ENCODE results near the gene ABR. TPM values are rescaled to one million over a fixed set of nuclear protein-coding genes. Genes with fewer than 3 reads are reported as not detected.

The ABR gene
- polyA plus RNA-seq, 1 donor from 2014 or later, result 34.5 TPM

DNA sequence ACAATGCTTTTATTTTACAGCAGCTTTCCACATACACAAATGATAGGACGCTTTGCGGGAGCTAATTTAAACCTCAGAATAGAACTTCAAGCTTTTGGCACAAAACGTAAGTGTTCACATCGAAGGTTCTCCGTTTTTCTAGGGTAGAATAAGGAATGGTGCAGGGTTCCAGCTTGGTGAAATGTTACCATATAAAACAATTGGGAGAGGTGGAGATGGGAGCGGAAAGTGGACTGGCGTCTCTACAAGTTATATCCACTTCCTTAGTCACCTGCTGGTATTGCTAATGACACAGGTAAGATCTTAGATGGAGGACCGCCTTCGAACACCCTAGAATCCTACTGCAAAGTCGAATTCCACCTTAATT is 198.5 kb downstream of the ABR start:
- Histone ChIP-seq H3K9me2 (ENCODE audit: insufficient read depth, low read length) (no peaks in the 10 kb centered on the region), H3K27ac (ENCODE audit: low read length) (no peak overlapping the region), H3K9ac (ENCODE audit: low read length) (peak overlapping the region; percentile 41), H3F3A (ENCODE audit: insufficient read depth, low read length, poor library complexity, severe bottlenecking) (peaks cover 8% of the 10 kb centered on the region), H2AFZ (ENCODE audit: low read depth, low read length) (peak overlapping the region; percentile 88), H3K79me2 (replicated peaks; ENCODE audit: insufficient read depth, low read length) (peaks cover 22% of the 10 kb centered on the region), H3K27me3 (ENCODE audit: insufficient read depth, low read depth, low read length) (no peaks in the 10 kb centered on the region), H3K9me3 (ENCODE audit: low read length) (no peaks in the 10 kb centered on the region), H4K20me1 (ENCODE audit: insufficient read depth) (no peaks in the 10 kb centered on the region), H3K4me2 (ENCODE audit: low read length) (peak overlapping the region; percentile 62), H3K36me3 (ENCODE audit: insufficient read depth, low read length) (no peaks in the 10 kb centered on the region), H3K4me3 (ENCODE audit: low read length) (peak overlapping the region; percentile 53)
- no peak for TF ChIP-seq EZH2 (IDR thresholded peaks at IDR 0.05; ENCODE audit: borderline replicate concordance, insufficient read depth, low read length, poor library complexity, severe bottlenecking)
- TF ChIP-seq SMC3 (conservative IDR thresholded peaks at IDR 0.05; ENCODE audit: poor library complexity), result peak; percentile 50
- TF ChIP-seq, protein P1, sequence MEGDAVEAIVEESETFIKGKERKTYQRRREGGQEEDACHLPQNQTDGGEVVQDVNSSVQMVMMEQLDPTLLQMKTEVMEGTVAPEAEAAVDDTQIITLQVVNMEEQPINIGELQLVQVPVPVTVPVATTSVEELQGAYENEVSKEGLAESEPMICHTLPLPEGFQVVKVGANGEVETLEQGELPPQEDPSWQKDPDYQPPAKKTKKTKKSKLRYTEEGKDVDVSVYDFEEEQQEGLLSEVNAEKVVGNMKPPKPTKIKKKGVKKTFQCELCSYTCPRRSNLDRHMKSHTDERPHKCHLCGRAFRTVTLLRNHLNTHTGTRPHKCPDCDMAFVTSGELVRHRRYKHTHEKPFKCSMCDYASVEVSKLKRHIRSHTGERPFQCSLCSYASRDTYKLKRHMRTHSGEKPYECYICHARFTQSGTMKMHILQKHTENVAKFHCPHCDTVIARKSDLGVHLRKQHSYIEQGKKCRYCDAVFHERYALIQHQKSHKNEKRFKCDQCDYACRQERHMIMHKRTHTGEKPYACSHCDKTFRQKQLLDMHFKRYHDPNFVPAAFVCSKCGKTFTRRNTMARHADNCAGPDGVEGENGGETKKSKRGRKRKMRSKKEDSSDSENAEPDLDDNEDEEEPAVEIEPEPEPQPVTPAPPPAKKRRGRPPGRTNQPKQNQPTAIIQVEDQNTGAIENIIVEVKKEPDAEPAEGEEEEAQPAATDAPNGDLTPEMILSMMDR (IDR thresholded peaks at IDR 0.05; ENCODE audit: poor library complexity, severe bottlenecking), result no peak
- no peak for TF ChIP-seq POLR2AphosphoS5 (IDR thresholded peaks at IDR 0.05)
- TF ChIP-seq EP300 (conservative IDR thresholded peaks at IDR 0.05; ENCODE audit: poor library complexity, severe bottlenecking), result no peak

DNA sequence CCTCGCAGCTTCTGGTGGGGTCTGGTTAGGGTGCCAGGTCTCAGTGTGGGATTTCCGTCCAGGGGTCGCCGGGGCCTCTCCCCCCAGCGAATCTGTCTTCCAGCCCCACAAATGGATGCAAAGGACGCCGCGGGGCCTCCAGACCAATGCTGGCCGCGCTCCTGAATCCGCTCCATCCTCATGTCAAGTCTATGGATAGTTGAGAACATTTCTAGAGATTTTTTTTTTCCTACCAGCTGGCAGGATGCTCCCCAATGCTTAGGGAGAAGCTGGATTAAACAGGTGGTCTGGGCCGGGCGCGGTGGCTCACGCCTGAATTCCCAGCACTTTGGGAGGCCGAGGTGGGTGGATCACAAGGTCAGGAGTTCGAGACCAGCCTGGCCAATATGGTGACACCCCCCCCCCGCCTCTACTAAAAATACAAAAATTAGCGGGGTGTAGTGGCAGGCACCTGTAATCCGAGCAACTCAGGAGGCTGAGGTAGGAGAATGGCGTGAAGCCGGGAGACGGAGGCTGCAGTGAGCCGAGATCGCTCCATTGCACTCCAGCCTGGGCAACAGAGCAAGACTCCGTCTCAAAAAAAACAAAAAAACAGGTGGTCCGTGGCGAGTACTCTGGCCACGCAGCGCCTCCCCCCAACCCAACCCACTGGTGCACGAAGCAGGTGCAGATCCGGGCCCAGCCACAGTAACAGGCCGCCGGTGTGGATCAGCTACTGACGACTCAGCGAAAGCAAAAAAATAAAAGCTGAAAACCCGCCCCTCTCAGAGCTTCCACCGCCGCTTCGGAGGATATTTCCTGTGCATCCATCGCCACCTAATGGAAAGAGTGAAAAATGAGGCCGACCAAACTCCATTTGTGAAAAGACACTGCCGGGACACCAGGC is 199.1 kb downstream of the ABR start:
- H3K79me2 ChIP-seq (replicated peaks; ENCODE audit: insufficient read depth, low read length), result peaks cover 28% of the 10 kb centered on the region
- no peaks in the 10 kb centered on the region for H3K27me3 ChIP-seq (ENCODE audit: insufficient read depth, low read depth, low read length)
- peak overlapping the region; percentile 47 for H3K27ac ChIP-seq (ENCODE audit: low read length)
- no peaks in the 10 kb centered on the region for H3K9me3 ChIP-seq (ENCODE audit: low read length)
- H3K4me2 ChIP-seq (ENCODE audit: low read length), result peak overlapping the region; percentile 62
- no peaks in the 10 kb centered on the region for H4K20me1 ChIP-seq (ENCODE audit: insufficient read depth)
- H3K36me3 ChIP-seq (ENCODE audit: insufficient read depth, low read length), result no peaks in the 10 kb centered on the region
- peak overlapping the region; percentile 88 for H2AFZ ChIP-seq (ENCODE audit: low read depth, low read length)
- peak overlapping the region; percentile 62 for H3K9ac ChIP-seq (ENCODE audit: low read length)
- no peaks in the 10 kb centered on the region for H3K9me2 ChIP-seq (ENCODE audit: insufficient read depth, low read length)
- H3K4me3 ChIP-seq (ENCODE audit: low read length), result peak overlapping the region; percentile 64
- TF ChIP-seq EZH2 (IDR thresholded peaks at IDR 0.05; ENCODE audit: borderline replicate concordance, insufficient read depth, low read length, poor library complexity, severe bottlenecking) (no peak), RAD21 (conservative IDR thresholded peaks at IDR 0.05) (peak; percentile 96), SMC3 (conservative IDR thresholded peaks at IDR 0.05; ENCODE audit: poor library complexity) (peak; percentile 93)
- TF ChIP-seq, protein P1 (IDR thresholded peaks at IDR 0.05; ENCODE audit: poor library complexity, severe bottlenecking), result peak; percentile 95
- peaks cover 8% of the 10 kb centered on the region for H3F3A ChIP-seq (ENCODE audit: insufficient read depth, low read length, poor library complexity, severe bottlenecking)
